GM19468 (cell line): ENCODE results near the gene PARN.
"Not testable (repeated sequence)": the region's sequence is repeated elsewhere in the genome, so short reads cannot be mapped to it uniquely, and the experiment has no call there.

Source experiments
- ATAC-seq: cut with Tn5 transposase; IDR thresholded peaks from one replicate; pipeline ENCODE4 v1.9.1; 2021; ENCODE audit warnings: mild to moderate bottlenecking, moderate library complexity, moderate number of reproducible peaks; ENCODE audit not compliant: unreplicated experiment; ENCODE audit errors: extremely low read depth

Gene PARN

DNA sequence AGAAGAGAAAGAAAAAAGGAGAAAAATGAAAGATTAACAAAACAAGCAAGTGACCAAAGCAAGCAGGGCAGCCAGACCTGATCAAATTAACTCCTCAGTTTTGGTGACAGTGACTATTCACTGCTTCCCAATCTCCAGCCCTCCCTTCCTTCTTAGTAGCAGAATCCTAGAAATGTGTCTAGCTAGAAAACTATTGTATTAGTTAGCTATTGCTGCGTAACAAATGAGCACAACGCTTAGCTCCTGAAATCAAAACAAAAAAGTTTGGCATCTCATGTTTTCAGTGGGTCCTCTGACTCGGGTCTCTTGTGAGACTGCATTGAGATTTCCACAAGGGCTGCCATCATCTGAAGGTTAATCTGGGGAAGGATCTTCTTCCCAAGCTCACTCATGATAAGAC, 213.9 kb downstream of the PARN start:
- no peak for ATAC-seq

DNA sequence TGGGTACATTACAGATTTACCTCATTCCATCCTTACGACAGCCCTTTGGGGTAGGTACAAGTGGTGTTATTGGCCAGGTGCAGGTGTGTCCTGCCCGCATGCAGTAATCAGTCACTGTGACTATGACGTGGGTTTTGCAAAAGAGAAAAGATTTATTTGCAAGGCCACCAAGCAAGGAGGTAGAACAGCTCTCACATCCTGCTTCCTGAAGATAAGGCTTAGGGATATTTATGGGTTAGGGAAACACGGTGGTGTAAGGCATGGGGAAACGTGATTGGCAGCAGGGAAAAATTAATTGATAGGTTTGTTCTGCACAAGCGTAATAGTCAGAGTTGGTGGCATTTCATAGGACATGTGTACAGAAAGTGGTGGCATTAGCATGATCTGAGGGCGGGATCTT, 214.8 kb downstream of the PARN start:
- ATAC-seq: no peak

DNA sequence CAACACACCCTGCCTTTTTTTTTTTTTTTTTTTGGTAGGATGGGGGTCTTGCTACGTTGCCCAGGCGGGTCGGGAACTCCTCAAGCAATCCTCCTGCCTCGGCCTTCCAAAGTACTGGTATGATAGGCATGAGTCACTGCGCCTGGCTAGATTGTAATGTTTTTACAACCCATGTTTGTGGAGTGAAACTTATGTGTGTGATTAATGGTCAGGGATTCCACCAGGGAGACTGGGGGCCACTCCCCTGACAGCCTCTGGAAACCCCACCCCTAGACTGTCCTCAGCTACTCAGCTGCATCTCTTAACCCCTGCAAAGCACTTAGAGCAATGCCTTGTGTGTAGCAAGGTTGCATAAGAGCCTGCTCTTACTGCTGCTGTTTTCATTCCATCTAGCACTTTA, 220.5 kb downstream of the PARN start:
- ATAC-seq: no peak

DNA sequence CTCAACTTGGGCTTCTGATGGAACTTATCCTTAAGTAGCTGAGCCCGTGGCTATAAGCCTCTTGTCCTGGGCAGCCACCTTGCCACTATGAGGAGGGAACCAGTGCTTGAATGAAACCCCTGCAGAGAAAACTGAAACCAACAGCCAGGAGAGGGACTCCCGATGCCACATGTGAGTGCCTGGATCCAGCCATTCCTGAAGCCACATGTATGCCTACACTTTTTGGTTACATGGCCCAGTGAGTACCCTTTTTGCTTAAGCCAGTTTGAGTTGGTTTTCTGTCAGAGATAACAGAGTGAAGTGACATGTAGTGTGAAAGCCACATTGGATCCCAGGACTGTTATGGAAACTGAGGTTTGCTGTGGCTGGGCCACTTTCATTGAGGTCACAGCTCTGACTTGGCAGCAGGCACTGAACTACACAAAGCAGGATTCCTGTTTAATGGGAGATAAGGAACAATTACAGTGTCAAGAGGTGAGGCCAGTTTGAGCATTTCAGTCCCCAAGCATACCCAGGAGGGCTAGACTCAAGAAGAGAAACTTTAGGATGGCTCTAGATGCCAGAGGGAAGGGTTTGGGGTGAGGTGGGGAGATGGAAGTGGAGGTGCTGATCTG, 222.2 kb downstream of the PARN start:
- ATAC-seq: no peak

DNA sequence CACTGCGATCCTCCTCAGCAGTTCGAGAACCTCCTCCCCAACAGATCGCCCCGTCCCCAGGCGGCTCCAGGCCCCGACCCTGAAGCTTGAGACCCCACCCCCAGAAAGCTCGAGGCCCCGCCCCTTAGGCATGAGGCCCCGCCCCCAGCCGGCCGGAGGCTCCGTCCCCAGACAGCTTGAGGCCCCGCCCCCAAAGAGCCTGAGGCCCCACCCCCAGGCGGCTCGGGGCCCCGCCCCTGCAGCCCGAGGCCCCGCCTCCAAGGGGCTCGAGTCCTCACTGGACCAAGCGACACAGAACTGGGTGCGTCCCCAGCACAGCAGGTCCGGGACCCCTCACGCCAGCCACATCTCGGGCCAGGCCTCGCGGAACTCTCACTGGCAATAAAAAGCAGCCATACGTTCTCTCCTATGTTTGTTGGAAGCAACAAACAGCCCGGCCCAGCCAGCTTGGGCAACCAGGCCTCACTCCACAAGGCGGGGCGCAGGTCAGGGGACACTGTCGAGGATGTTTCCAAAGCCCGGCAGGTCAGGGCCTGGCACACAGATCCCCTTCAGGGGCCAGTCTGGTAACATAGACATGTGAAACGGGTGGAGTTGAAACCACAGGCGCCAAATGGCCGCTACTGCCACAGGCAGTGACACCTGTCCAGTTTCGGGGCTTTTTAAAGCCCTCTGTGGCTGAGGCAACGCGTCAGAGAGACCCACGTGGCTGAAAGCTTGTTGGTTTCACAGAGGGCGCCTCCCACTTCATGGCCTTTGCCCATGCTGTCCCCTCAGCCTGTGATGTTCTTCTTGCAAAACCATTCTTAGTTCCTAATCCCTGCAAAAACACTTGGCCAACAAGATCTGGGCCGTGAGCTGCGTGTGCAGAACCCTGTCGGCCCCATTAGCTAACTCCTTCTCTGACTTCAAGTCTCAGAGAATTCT, 224.2 kb downstream of the PARN start:
- ATAC-seq: peak; percentile 68

DNA sequence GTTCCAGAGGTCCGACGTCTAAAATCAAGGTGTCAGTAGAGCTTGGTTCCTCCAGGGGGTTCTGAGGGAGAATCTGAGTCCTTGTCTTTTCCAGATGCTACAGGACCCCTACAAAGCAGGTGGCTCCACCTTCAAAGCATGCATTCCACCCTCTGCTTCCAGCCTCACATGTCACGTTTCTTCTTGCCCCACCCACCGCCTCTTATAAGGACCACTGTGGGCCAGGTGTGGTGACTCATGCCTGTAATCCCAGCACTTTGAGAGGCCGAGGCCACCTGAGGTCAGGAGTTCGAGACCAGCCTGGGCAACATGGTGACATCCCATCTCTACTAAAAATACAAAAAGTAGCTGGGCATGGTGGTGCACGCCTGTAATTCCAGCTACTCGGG, 227.1 kb downstream of the PARN start:
- not testable (repeated sequence) for ATAC-seq

DNA sequence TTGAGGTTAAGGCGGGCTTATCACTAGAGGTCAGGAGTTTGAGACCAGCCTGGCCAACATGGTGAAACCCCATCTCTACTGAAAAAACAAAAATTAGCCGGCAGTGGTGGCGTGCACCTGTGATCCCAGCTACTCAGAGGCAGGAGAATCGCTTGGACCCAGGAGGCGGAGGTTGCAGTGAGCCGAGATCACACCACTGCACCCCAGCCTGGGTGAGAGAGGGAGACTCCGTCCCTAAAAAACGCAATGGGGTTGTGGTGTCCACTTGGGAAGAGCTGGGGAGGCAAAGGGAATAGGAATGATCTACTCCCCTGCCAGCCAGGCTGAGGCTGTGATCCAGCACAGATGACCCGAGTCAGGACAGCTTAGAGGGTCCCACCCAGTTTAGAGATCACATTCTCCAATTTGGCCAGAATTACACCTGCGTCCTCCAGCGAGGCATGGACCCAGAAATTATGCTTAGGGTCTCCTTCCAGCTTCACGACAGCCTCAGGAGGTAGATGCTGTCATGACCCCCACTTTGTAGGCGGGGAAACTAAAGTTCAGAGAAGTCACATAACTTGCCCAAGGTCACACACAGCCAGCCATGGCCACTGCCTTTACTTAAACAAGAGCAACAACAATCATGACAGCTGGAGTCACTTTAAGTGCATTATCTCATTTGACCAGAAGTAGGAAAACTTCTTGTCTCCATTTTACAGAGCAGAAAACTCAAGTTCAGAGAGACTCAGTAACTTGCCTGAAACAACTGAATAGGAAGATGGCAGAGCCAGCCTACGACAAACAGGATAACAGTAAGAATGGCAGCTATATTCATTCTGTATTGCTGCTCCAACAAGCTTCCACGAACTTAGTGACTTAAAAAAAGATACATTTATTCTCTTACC, 227.7 kb downstream of the PARN start:
- ATAC-seq: not testable (repeated sequence)

DNA sequence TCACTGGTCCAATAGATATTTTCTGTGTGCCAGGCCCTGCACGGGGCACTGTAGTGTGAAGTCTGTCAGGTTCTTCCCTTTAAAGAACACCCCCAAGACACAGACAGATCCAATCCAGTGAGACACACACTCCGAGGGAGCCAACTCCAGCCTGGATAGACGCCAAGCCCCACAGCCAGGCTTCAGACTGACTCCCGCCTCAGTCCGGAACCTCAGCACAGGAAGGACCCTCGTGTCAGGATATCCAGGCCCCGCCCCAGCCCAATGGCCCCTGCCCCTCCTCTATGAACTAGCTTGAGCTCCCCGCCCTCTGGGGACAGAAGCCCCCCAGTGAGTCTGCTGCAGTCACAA, 228.4 kb downstream of the PARN start:
- ATAC-seq: not testable (repeated sequence)

DNA sequence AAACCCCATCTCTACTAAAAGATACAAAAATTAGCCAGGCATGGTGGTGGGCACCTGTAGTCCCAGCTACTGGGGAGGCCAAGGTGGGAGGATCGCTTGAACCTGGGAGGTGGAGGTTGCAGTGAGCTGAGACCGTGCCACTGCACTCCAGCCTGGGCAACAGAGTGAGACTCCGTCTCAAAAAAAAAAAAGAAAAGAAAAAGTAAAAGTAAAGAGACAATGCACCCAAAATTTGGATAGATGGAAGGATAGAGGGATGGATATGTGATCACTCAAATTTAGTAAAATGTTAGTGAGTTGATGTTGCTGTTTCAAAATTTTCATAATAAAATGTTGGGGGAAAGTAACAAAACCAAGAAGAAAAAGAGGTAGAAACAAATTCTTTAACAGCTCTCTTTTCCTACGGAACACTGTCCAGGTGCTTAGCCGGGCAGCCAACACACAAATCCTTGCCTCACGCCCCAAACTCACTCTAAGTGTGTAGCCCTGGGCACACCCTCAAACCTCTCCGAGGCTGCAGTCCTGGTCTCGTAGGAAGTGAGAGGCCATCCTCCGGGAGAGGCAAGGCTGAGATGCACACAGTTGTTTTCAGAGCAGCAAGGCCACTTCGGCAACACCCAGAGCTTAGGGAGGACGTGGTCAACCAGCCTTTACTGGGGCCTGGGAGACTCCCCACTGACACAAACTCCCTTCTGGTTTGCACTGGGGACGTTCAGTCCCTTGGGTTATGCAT, 228.9 kb downstream of the PARN start:
- ATAC-seq: not testable (repeated sequence)

DNA sequence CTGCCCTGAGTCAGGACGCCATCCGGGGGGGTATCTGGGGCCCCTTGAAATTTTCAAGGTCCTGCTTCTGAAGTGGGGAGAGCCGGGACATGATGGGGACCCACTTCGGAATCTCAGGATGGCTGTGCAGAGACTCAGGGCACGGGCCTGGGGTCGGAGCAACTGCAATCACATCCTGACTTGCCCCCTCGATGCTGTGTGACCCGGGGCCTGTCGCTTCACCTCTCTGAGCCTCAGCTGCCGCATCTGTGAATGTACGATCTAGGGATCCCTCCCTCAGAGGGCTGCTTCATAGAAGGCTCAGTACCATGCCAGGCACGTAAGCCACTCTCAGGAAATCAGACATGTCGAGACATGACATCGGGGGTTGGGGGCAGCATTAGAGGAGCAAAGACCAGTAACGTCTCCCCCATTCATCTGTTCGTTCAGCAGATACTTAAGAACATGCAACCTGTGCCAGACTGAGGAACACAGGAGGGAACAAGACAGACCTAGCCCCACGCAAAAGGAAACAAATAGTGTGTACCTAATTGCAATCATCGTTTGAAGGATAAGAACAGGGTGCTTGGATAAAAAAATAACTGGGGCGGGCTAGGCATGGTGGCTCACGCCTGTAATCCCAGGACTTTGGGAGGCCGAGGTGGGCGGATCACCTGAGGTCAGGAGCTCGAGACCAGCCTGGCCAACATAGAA, 229.6 kb downstream of the PARN start:
- no peak for ATAC-seq

DNA sequence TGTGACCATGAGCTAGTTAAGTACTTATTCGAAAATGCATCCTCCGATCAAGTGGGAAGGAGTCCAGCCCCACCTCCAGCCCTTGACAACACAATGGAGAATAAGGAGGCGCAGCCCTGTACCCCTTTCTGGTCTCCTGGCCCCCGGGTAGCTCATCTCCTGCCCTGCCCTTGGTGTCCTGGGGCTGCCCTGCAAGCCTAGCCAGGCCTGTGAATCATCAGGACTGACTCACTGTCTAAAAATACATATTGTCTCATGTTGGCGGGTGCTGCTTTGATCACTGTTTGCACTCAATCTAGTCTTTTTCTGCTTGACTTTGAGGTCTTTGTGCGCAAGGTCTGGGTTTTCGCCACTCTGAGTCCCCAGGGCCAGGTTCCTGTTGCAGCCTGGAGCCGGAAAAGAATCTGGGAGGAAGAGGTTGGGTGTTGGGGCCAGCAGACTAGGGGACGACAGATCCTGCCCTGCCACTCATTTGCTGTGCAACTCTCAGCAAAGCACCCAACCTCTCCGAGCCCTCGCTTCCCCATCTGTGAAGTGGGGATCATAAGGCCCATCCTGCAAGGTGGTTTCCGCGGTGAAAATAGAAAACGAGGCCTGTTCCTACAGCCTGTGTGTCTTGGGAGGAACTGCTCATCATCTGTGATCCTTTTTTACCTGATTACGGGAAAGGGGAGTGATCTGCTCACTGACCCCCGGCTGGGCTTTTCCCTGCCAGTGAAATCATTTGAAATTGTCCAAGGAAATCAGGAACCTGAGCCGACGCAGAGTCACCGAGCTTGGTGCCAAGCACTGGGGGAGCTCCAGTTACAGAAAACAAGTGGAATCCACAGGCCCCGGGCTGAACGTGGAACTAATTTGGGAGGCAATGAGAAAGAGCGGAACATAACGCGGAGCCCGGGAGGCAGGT, 230.4 kb downstream of the PARN start:
- ATAC-seq: no peak

DNA sequence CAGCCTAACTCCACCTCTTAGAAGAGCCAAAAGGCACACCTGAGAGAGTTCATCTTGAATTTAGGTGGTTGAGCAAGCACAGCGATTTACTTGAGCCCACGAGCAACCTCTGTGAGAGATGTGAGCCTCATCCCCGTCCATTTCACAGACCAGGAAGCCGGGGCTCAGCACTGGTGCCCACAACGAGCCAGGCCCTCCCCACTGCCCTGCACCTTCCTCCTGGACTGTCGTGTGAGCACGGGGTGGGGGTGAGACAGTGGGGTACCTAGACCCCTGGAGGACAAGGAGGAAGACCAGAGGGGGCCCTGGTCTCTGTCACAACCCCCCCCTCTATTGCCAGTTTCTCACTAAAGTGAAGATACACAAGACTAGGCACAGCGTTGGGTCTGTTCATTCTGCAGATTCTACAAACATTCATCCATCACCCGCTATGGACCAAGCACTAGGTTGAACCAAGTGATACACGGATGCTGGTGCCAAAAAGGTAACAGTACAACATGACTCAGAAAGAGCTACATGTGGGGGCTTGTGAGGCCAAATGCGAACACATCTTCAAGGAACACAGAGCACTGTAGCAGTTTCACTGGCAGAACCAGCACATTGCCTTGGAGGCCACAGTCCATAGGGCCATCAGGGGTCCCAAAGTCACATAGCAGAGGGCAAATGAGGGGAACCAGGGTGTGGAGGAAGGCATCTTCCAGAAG, 231.9 kb downstream of the PARN start:
- no peak for ATAC-seq

DNA sequence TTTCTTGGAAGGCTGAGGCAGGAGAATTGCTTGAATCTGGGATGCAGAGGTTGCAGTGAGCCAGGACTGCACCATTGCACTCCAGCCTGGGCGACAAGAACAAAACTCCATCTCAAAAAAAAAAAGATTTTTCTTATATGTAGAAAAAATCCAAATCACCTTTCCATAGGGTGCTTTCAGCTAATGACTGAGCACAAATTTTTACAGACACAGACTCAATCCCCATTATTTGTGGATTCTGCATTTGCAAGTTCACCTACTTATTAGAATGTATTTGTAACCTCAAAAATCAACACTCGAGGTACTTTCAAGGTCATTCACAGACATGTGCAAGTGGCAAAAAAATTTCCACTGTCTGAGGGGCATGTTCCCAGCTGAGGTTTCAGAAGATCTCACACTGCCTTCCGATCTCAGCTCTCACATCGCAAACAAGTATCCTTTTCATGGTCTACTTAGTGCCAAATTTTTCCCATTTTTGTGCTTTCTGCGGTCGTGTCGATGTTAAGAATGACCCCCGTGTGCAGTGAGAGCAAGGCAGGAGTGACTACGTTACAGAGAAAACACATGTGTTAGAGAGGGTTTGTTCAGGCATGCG, 234.3 kb downstream of the PARN start:
- not testable (repeated sequence) for ATAC-seq

DNA sequence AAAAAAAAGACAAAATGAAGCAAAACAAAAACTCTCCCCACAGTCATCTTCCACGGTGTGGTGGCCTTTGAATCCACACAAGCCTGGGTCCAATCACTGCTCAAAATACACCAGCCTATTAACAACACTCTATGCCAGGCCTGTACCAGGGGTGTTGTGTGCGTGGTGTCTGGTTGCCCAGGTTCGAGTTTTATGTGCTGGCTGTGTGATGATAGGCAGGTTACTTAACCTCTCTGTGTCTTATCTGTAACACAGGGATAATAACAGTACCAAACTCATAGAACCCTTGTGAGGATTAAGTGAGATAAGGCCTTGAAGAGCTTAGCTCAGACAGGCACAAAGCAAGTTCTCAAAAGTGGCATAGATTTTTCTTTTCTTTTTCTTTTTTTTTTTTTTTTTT, 235.2 kb downstream of the PARN start:
- no peak for ATAC-seq

DNA sequence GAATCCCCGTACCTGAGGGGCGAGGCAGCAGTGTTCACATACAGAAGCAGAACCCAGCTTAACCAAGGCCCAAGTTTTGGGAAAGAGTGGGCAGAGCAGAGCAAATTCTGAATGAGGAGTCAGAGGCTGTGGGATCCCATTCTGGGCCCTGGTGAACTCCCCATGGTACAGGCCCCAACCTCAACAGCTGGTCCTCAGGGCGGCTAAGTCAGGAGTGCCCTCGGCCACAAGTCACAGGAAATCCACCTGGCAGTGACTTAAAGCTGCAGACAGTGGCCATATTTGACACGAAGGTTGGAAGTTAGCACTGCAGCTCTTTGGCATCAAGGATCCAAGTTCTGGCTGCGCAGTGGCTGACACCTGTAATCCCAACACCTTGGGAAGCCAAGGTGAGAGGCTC, 237.1 kb downstream of the PARN start:
- no peak for ATAC-seq

DNA sequence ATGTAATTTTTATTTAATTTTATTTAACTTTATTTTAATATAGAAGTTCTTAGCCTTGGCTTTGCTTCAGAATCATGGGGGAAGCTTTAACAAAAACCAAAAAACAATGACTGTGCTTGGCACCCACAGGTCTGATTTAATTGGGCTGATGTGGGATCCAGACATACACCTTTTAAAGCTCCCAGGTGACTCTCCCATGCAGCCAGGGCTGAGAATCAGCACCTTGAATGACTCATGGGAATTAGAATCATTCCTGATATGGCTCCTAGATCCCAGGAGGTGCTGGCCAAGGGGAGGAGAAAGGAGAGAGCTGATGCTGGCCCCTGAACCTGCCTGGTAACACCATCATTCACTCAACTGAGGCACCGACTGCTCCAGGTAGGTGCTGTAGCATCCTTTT, 240.7 kb downstream of the PARN start:
- ATAC-seq: no peak

DNA sequence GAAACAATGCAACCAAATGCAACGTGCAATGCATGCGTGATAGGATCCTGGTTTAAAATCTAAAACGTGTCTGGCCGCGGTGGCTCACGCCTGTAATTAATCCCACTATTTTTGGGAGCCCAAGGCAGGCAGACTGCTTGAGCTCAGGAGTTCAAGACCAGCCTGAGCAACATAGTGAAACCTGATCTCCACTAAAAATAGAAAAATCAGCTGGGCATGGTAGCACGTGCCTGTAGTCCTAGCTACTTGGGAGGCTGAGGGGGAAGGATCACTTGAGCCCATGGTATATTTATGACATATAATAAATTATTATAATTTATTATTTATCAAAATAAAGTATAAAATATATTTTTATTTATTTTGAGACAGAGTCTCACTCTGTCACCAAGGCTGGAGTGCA, 241.8 kb downstream of the PARN start:
- ATAC-seq: no peak

DNA sequence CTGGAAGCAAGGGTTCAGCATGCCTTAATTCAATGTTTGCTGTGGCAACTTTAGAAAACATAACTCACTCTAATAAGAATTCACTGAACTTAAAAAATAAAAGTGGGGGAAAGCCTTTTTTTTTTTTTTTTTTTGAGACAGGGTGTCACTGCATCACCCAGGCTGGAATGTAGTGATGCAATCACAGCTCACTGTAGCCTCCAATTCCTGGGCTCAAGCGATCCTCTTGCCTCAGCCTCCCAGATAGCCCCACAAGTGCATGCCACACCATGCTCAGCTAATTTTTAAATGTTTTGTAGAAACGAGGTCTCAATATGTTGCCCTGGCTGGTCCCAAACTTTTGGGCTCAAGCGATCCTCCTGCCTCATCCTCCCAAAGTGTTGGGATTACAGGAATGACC, 243.9 kb downstream of the PARN start:
- no peak for ATAC-seq
